HFFc6 (cell line): ENCODE measurements around the gene UMODL1. TPM values are rescaled to one million over a fixed set of nuclear protein-coding genes. Genes with fewer than 3 reads are reported as not detected.

Experiments used
- DNase-seq: peaks from one replicate; pipeline ENCODE4 v3.0.0-alpha.2; 2018
- H3K27ac Mint-ChIP-seq: 2 replicates; pipeline ENCODE4 v1.8.0; 2020; ENCODE audit warnings: mild to moderate bottlenecking, mixed read lengths
- H3K27me3 Mint-ChIP-seq: 2 replicates; pipeline ENCODE4 v1.8.0; 2021; ENCODE audit warnings: mild to moderate bottlenecking, moderate library complexity, mixed read lengths; ENCODE audit not compliant: insufficient read depth
- H3K36me3 Mint-ChIP-seq: 2 replicates; pipeline ENCODE4 v1.8.0; 2021; ENCODE audit warnings: low read depth, mixed read lengths
- H3K4me1 Mint-ChIP-seq: 2 replicates; pipeline ENCODE4 v1.8.0; 2020; ENCODE audit warnings: low read depth, mixed read lengths
- H3K4me3 Mint-ChIP-seq: 2 replicates; pipeline ENCODE4 v1.8.0; 2020; ENCODE audit warnings: mild to moderate bottlenecking, moderate library complexity, mixed read lengths
- H3K9me3 Mint-ChIP-seq: 2 replicates; pipeline ENCODE4 v1.8.0; 2020; ENCODE audit warnings: mild to moderate bottlenecking, mixed read lengths
- total RNA-seq, 6 experiments: library from RNA; stranded (reverse); fragmentation: NEBNext Ultra II Directional; extraction: Animal tissue kit (Norgen Biotek cat#: 25700); gene quantifications; 2 replicates in 1 of 6; 3 replicates in 5 of 6; pipeline ENCODE4 v1.2.3, GENCODE V29; 2021
- TF ChIP-seq, protein P1 (sequence below): fragments of 200-600 bp; sonication (generic); IDR thresholded peaks from 2 replicates; pipeline ENCODE4 v1.5.0; 2021; ENCODE audit warnings: antibody characterized with exemption, mild to moderate bottlenecking

The UMODL1 gene
- total RNA-seq, 6 experiments from 2014 or later: not detected

GRCh38 chr21:42142141-42142540 is 71.0 kb downstream of the UMODL1 start:
- TF ChIP-seq, protein P1, sequence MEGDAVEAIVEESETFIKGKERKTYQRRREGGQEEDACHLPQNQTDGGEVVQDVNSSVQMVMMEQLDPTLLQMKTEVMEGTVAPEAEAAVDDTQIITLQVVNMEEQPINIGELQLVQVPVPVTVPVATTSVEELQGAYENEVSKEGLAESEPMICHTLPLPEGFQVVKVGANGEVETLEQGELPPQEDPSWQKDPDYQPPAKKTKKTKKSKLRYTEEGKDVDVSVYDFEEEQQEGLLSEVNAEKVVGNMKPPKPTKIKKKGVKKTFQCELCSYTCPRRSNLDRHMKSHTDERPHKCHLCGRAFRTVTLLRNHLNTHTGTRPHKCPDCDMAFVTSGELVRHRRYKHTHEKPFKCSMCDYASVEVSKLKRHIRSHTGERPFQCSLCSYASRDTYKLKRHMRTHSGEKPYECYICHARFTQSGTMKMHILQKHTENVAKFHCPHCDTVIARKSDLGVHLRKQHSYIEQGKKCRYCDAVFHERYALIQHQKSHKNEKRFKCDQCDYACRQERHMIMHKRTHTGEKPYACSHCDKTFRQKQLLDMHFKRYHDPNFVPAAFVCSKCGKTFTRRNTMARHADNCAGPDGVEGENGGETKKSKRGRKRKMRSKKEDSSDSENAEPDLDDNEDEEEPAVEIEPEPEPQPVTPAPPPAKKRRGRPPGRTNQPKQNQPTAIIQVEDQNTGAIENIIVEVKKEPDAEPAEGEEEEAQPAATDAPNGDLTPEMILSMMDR: no peak

GRCh38 chr21:42142627-42143026 is 71.5 kb downstream of the UMODL1 start:
- Mint-ChIP-seq H3K36me3 (no peaks in the 10 kb centered on the region), H3K27me3 (peaks cover 33% of the 10 kb centered on the region), H3K9me3 (no peaks in the 10 kb centered on the region), H3K4me3 (no peak overlapping the region), H3K27ac (no peak overlapping the region), H3K4me1 (no peaks in the 10 kb centered on the region)
- no peak for DNase-seq
- TF ChIP-seq, protein P1: no peak

More at GRCh38 chr21:42142141-42142540, 71.0 kb downstream of the UMODL1 start:
- Mint-ChIP-seq H3K4me1 (no peaks in the 10 kb centered on the region), H3K9me3 (no peaks in the 10 kb centered on the region), H3K27ac (no peak overlapping the region), H3K4me3 (no peak overlapping the region), H3K36me3 (no peaks in the 10 kb centered on the region), H3K27me3 (peaks cover 29% of the 10 kb centered on the region)
- no peak for DNase-seq

GRCh38 chr21:42143111-42143510 is 72.0 kb downstream of the UMODL1 start:
- H3K36me3 Mint-ChIP-seq: no peaks in the 10 kb centered on the region
- TF ChIP-seq, protein P1: no peak
- peaks cover 35% of the 10 kb centered on the region for H3K27me3 Mint-ChIP-seq
- no peaks in the 10 kb centered on the region for H3K9me3 Mint-ChIP-seq
- DNase-seq: no peak
- no peak overlapping the region for H3K27ac Mint-ChIP-seq
- no peaks in the 10 kb centered on the region for H3K4me1 Mint-ChIP-seq
- no peak overlapping the region for H3K4me3 Mint-ChIP-seq

- H3K27me3 Mint-ChIP-seq: peaks cover 40% of the 10 kb centered on the region
- H3K9me3 Mint-ChIP-seq: no peaks in the 10 kb centered on the region
- no peak for DNase-seq
- no peaks in the 10 kb centered on the region for H3K4me1 Mint-ChIP-seq
- H3K36me3 Mint-ChIP-seq: no peaks in the 10 kb centered on the region
- no peak overlapping the region for H3K27ac Mint-ChIP-seq
- TF ChIP-seq, protein P1: no peak
- no peak overlapping the region for H3K4me3 Mint-ChIP-seq
These were observed 73.1 kb downstream of the UMODL1 start for GRCh38 chr21:42144221-42144620.

DNA sequence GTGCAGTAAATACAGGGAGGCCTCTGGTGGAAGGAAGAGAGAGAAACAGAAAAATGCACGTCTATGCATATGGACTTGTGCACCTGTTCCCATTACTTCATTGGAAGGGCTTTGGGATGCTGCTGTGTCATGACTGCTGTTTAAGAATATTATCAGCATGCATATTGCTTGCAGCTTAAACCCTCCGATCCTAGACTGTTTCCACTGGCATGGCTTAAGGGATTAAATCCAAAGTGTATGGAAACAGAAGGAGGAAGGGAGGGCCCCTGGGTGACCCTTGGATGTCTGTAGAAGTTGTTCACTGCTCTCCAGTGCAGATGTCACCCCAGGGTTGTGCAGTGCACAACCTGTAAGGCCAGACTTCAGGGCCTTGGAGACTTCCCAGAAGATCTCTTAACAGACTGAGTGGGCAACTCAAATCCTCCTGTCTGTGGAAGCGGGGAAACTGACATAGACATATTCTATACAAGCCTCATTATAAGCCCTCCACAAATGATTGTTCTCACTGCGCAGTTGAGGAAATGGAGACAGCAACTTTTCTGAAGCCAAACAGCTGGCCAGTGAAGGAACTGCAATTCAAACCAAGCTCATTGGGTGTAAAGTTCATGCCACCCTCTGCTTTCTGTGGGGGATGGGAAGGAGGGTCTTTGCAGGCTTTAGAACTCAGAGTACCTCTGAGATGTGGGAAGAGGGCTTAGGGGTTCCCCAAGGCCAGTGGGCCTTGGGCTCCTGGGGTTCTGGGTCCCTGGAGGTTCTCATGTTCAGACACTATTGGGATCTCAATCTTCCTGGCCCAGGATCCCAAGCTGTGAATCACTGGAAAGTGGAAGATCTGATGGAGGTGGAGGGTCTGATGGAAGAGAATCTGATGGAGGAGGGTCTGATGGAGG is 73.8 kb downstream of the UMODL1 start:
- Mint-ChIP-seq H3K9me3 (no peaks in the 10 kb centered on the region), H3K4me1 (no peaks in the 10 kb centered on the region), H3K4me3 (no peak overlapping the region), H3K36me3 (no peaks in the 10 kb centered on the region), H3K27ac (no peak overlapping the region), H3K27me3 (peaks cover 37% of the 10 kb centered on the region)
- TF ChIP-seq, protein P1: no peak
- DNase-seq: no peak
